Ovary (tissue), 3 donors: ENCODE data around the gene AUTS2.

Experiments used
- EP300 ChIP-seq: sonication (generic); formaldehyde crosslinking; IDR thresholded peaks from one replicate; pipeline ENCODE4 v1.6.1; 2017; ENCODE audit warnings: antibody characterized with exemption
- POLR2A ChIP-seq: fragments of 450-650 bp; IDR thresholded peaks from one replicate; pipeline ENCODE4 v1.6.1; 2017; ENCODE audit warnings: antibody characterized with exemption, mild to moderate bottlenecking, moderate library complexity
- TF ChIP-seq, protein P1 (sequence below), 3 donors: fragments of 450-650 bp in 2 of 3; fragments of 200-600 bp in 1 of 3; IDR thresholded peaks; one replicate each; pipeline versions ENCODE4 v1.5.1 to v1.8.0; 2016 to 2022; ENCODE audit warnings: antibody characterized with exemption in 3 of 3, mild to moderate bottlenecking in 1 of 3
- donor health status: DM: no; HTN: no; CAD: no.

DNA sequence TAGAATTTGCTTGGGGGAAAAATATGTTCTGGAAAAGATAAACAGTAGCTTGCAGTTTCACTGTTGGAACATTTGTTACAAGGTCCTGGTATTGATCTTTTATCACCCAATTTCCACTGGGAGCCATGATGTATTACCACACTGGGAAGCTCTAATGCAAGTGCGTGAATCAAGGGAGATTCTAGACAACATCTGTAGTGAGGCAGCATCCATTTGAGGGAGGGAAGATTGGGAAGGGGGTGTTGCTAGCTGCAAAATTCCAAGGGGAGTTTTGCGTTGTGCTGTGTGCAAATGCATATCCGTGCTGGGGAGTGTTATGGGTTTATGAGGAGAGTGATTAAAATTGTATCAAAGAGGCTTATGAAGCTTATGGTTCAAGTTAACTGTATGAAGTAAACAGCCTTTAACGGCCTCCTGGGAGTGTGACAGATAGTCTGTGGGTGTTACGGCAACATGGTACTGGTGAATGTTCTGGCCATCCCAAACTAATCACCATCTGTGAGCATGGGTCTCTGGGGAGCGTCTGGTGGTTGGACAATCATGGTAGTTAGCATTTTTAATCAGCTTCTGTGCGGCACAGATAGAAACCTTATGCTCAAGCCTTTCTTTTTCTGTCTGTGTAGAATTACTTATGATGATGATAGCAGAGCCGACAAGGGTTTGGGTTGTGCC is 931.8 kb downstream of the AUTS2 start:
- TF ChIP-seq, protein P1, sequence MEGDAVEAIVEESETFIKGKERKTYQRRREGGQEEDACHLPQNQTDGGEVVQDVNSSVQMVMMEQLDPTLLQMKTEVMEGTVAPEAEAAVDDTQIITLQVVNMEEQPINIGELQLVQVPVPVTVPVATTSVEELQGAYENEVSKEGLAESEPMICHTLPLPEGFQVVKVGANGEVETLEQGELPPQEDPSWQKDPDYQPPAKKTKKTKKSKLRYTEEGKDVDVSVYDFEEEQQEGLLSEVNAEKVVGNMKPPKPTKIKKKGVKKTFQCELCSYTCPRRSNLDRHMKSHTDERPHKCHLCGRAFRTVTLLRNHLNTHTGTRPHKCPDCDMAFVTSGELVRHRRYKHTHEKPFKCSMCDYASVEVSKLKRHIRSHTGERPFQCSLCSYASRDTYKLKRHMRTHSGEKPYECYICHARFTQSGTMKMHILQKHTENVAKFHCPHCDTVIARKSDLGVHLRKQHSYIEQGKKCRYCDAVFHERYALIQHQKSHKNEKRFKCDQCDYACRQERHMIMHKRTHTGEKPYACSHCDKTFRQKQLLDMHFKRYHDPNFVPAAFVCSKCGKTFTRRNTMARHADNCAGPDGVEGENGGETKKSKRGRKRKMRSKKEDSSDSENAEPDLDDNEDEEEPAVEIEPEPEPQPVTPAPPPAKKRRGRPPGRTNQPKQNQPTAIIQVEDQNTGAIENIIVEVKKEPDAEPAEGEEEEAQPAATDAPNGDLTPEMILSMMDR (IDR thresholded peaks at IDR 0.05): no peak
- TF ChIP-seq EP300: no peak
- no peak for TF ChIP-seq POLR2A
